Fibroblast of skin of right biceps (primary cell): ENCODE measurements around the gene CYB561A3.

ENCODE experiments used
- DNase-seq: peaks from one replicate; pipeline ENCODE4 v3.0.0-alpha.2; 2013

The CYB561A3 gene

GRCh38 chr11:61343792-61344745, 17.6 kb downstream of the CYB561A3 start:
- DNase-seq = no peak

- no peak for DNase-seq
Observed at GRCh38 chr11:61342207-61342803, 19.4 kb downstream of the CYB561A3 start.

GRCh38 chr11:61341706-61342105, 20.0 kb downstream of the CYB561A3 start:
- DNase-seq = no peak

- DNase-seq = no peak
Observed at GRCh38 chr11:61340979-61341378, 20.7 kb downstream of the CYB561A3 start.

- DNase-seq = no peak
Observed at GRCh38 chr11:61339490-61339878, 22.2 kb downstream of the CYB561A3 start.

- DNase-seq = no peak
Observed at GRCh38 chr11:61338783-61339489, 22.7 kb downstream of the CYB561A3 start.

GRCh38 chr11:61337706-61338470, 23.8 kb downstream of the CYB561A3 start:
- no peak for DNase-seq

- DNase-seq = peak; percentile 68
Observed at GRCh38 chr11:61336171-61336935, 25.3 kb downstream of the CYB561A3 start.

GRCh38 chr11:61335355-61335710, 26.3 kb downstream of the CYB561A3 start:
- no peak for DNase-seq

- DNase-seq = peak; percentile 38
Observed at GRCh38 chr11:61334434-61335354, 27.0 kb downstream of the CYB561A3 start.

- peak; percentile 5 for DNase-seq
Observed at GRCh38 chr11:61333550-61334433, 27.9 kb downstream of the CYB561A3 start.

- peak; percentile 95 for DNase-seq
Observed at GRCh38 chr11:61332797-61333549, 28.7 kb downstream of the CYB561A3 start, which contains the start of the genes DDB1 and TKFC. TSS of gene DDB1 (minus strand) at chr11:61333105. CDS start at chr11:61332968, 137 bp downstream. TSS of gene TKFC (plus strand) at chr11:61333228. CDS start at chr11:61334729, 1,501 bp downstream.

GRCh38 chr11:61332281-61332796, 29.3 kb downstream of the CYB561A3 start:
- DNase-seq = peak; percentile 22

GRCh38 chr11:61331651-61332050, 30.0 kb downstream of the CYB561A3 start:
- DNase-seq = no peak

GRCh38 chr11:61329871-61330270, 31.8 kb downstream of the CYB561A3 start:
- no peak for DNase-seq

GRCh38 chr11:61328351-61328750, 33.3 kb downstream of the CYB561A3 start:
- no peak for DNase-seq

GRCh38 chr11:61327669-61328071, 34.0 kb downstream of the CYB561A3 start:
- DNase-seq = peak; percentile 47

GRCh38 chr11:61325649-61326414, 35.9 kb downstream of the CYB561A3 start:
- no peak for DNase-seq
